ENCODE data around the gene CYGB.

DNA sequence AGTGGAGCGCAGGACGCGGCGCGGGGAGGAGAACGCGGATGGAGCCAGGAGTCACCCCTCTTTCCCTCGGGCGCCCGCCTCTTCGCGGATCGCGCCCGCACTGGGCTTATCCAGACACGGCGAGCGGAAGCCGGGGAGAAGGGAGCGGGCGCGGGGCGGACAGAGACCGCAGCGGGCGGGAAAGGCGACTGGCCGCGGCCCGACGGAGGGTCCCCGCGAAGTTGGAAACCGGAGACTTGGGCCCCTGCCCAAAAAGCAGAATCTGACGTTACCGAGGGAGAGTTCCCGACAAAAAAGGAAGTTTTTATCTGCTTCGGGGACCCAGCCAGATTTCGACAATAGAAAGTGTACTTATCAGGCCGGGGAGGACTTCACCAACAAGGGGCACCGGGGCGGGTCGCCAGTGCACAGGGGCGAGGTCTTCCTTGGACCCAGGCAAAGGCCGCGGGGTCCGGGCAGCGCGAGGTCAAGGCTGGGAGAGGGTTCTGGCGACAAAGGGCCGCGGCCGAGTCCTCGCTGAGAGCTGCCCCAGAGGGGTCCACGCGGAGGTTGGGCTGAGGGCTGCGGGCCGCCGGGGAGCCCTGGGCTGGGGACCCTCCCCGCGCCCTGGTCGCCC lies 47.6 kb upstream of the CYGB start:
- TF ChIP-seq, protein P1, sequence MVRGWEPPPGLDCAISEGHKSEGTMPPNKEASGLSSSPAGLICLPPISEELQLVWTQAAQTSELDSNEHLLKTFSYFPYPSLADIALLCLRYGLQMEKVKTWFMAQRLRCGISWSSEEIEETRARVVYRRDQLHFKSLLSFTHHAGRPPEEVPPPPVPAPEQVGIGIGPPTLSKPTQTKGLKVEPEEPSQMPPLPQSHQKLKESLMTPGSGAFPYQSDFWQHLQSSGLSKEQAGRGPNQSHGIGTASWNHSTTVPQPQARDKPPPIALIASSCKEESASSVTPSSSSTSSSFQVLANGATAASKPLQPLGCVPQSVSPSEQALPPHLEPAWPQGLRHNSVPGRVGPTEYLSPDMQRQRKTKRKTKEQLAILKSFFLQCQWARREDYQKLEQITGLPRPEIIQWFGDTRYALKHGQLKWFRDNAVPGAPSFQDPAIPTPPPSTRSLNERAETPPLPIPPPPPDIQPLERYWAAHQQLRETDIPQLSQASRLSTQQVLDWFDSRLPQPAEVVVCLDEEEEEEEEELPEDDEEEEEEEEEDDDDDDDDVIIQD (CRISPR knock-in tag; IDR thresholded peaks at IDR 0.05) = no peak
- no peak for TF ChIP-seq FOS (IDR thresholded peaks at IDR 0.05; ENCODE audit: extremely low read depth, insufficient read length)
- TF ChIP-seq JUN (IDR thresholded peaks at IDR 0.05; ENCODE audit: borderline replicate concordance, low read depth, low read length) = no peak
- TF ChIP-seq JUN (CRISPR knock-in tag; IDR thresholded peaks at IDR 0.05; ENCODE audit: borderline replicate concordance) = no peak
- TF ChIP-seq PRPF4 (IDR thresholded peaks at IDR 0.05; ENCODE audit: insufficient read depth, low read depth, low read length, poor library complexity, severe bottlenecking) = no peak
- no peak for TF ChIP-seq ZNF764 (CRISPR knock-in tag; IDR thresholded peaks at IDR 0.05; ENCODE audit: low read depth)
- TF ChIP-seq HNRNPUL1 (IDR thresholded peaks at IDR 0.05; ENCODE audit: low read length) = no peak
- TF ChIP-seq ZNF282 (CRISPR knock-in tag; IDR thresholded peaks at IDR 0.05) = no peak

All from K562 (cell line).